ENCODE data around the gene PBX1. TPM values are rescaled to one million over a fixed set of nuclear protein-coding genes. Genes with fewer than 3 reads are reported as not detected.

PBX1 gene
- total RNA-seq, 1 experiment from 2014 or later = 9.8 TPM

GRCh38 chr1:164754088-164754600 is 195.2 kb downstream of the PBX1 start:
- ATAC-seq (no peak), DNase-seq (no peak)
- H3K36me3 ChIP-seq (ENCODE audit: low read depth, low read length) = no peaks in the 10 kb centered on the region
- H3K4me3 ChIP-seq (ENCODE audit: low read length) = no peak overlapping the region
- no peak overlapping the region for H3K9ac ChIP-seq (ENCODE audit: low read length)
- H2AFZ ChIP-seq (ENCODE audit: low read length) = no peak overlapping the region
- H4K20me1 ChIP-seq (ENCODE audit: low read length) = no peaks in the 10 kb centered on the region
- POLR2A ChIA-PET (ENCODE audit: unreplicated experiment) = no interaction called here
- H3K9me2 ChIP-seq (replicated peaks; ENCODE audit: low read length) = no peaks in the 10 kb centered on the region
- no peak overlapping the region for H3K27ac ChIP-seq (ENCODE audit: low read length)
- BruUV-seq (replicated peaks) = no TSS peak
- TF ChIP-seq CTCF (conservative IDR thresholded peaks at IDR 0.05; ENCODE audit: low read depth, low read length) = no peak
- TF ChIP-seq EZH2 (IDR thresholded peaks at IDR 0.05; ENCODE audit: low read length, unreplicated experiment) = no peak
- TF ChIP-seq EZH2phosphoT487 (IDR thresholded peaks at IDR 0.05; ENCODE audit: borderline replicate concordance, low read length) = no peak
- H3F3A ChIP-seq (ENCODE audit: low read length, unreplicated experiment) = no peaks in the 10 kb centered on the region
- CTCF ChIA-PET = no interaction called here
- intact Hi-C loops (cut with micrococcal nuclease) = no loop called here
- no peaks in the 10 kb centered on the region for H3K9me3 ChIP-seq (ENCODE audit: low read length)
- no peaks in the 10 kb centered on the region for H3K79me2 ChIP-seq (ENCODE audit: low read length)
- H3K4me1 ChIP-seq (ENCODE audit: insufficient read depth, low read length) = peaks cover 11% of the 10 kb centered on the region
- no peak overlapping the region for H3K4me2 ChIP-seq (ENCODE audit: low read length)
- no peaks in the 10 kb centered on the region for H3K27me3 ChIP-seq (ENCODE audit: low read length)

GRCh38 chr1:164755690-164756089 is 196.7 kb downstream of the PBX1 start:
- no peak for DNase-seq
- no peak overlapping the region for H3K27ac ChIP-seq (ENCODE audit: low read length)

More at GRCh38 chr1:164755690-164756089, 196.7 kb downstream of the PBX1 start:
- Histone ChIP-seq H3K79me2 (ENCODE audit: low read length) (no peaks in the 10 kb centered on the region), H3K4me1 (ENCODE audit: insufficient read depth, low read length) (peaks cover 11% of the 10 kb centered on the region), H4K20me1 (ENCODE audit: low read length) (no peaks in the 10 kb centered on the region), H3F3A (ENCODE audit: low read length, unreplicated experiment) (no peaks in the 10 kb centered on the region), H2AFZ (ENCODE audit: low read length) (no peak overlapping the region), H3K4me2 (ENCODE audit: low read length) (no peak overlapping the region), H3K9me3 (ENCODE audit: low read length) (no peaks in the 10 kb centered on the region), H3K9ac (ENCODE audit: low read length) (no peak overlapping the region), H3K4me3 (ENCODE audit: low read length) (no peak overlapping the region), H3K9me2 (replicated peaks; ENCODE audit: low read length) (no peaks in the 10 kb centered on the region), H3K27me3 (ENCODE audit: low read length) (no peaks in the 10 kb centered on the region), H3K36me3 (ENCODE audit: low read depth, low read length) (no peaks in the 10 kb centered on the region)
- no TSS peak for BruUV-seq (replicated peaks)
- no peak for TF ChIP-seq EZH2phosphoT487 (IDR thresholded peaks at IDR 0.05; ENCODE audit: borderline replicate concordance, low read length)
- TF ChIP-seq CTCF (conservative IDR thresholded peaks at IDR 0.05; ENCODE audit: low read depth, low read length) = no peak
- TF ChIP-seq EZH2 (IDR thresholded peaks at IDR 0.05; ENCODE audit: low read length, unreplicated experiment) = no peak
- ATAC-seq = no peak
- POLR2A ChIA-PET (ENCODE audit: unreplicated experiment) = no interaction called here
- intact Hi-C loops (cut with micrococcal nuclease) = no loop called here
- CTCF ChIA-PET = no interaction called here
